GM12801 (cell line): Measurements from ENCODE around the gene INSYN1.

Experiments
- CTCF ChIP-seq: IDR thresholded peaks from one replicate; pipeline ENCODE4 v1.5.1; 2011; ENCODE audit warnings: control low read depth; ENCODE audit not compliant: insufficient read length; ENCODE audit errors: extremely low read depth

INSYN1 gene

GRCh38 chr15:73781038-73781925 lies 28.1 kb upstream of the INSYN1 start:
- no peak for TF ChIP-seq CTCF

- TF ChIP-seq CTCF: no peak
Measured at GRCh38 chr15:73779974-73780373, 26.8 kb upstream of the INSYN1 start.

GRCh38 chr15:73777741-73778140 lies 24.6 kb upstream of the INSYN1 start:
- TF ChIP-seq CTCF: no peak

- TF ChIP-seq CTCF: no peak
Measured at GRCh38 chr15:73773428-73773827, 20.3 kb upstream of the INSYN1 start.

GRCh38 chr15:73771385-73772045 lies 18.4 kb upstream of the INSYN1 start:
- no peak for TF ChIP-seq CTCF

GRCh38 chr15:73770050-73770449 lies 16.9 kb upstream of the INSYN1 start:
- TF ChIP-seq CTCF: no peak

GRCh38 chr15:73767806-73768501 lies 14.8 kb upstream of the INSYN1 start:
- no peak for TF ChIP-seq CTCF
